SK-N-SH (cell line): ENCODE data around the gene GALM. TPM values are rescaled to one million over a fixed set of nuclear protein-coding genes. Genes with fewer than 3 reads are reported as not detected.
"Not testable (repeated sequence)": the region's sequence is repeated elsewhere in the genome, so short reads cannot be mapped to it uniquely, and the experiment has no call there.

Experiments
- CTCF ChIA-PET: fragments of 300-600, 350-600 bp; formaldehyde crosslinking; extraction: SDS; loops from one replicate; lab custom pipeline; 2021; lab: Yijun Ruan, JAX
- POLR2A ChIA-PET: fragments of 350-600 bp; sonication (Branson Sonifier 250); formaldehyde crosslinking; extraction: SDS; loops from one replicate; lab custom pipeline; 2020; ENCODE audit warnings: antibody characterized with exemption, inconsistent platforms; lab: Yijun Ruan, JAX
- DNase-seq: peaks from one replicate; pipeline ENCODE4 v3.0.0; 2012
- H2AFZ ChIP-seq: fragments of 200-600 bp; sonication (generic); 2 replicates; pipeline ENCODE4 v1.8.1; 2016; ENCODE audit warnings: antibody characterized with exemption, mild to moderate bottlenecking, low read depth
- H3F3A ChIP-seq: fragments of 200-600 bp; sonication (generic); replicated peaks from 2 replicates; pipeline ENCODE3; 2016; ENCODE audit warnings: antibody characterized with exemption, mild to moderate bottlenecking; ENCODE audit not compliant: insufficient read depth
- H3K27ac ChIP-seq, 2 experiments: fragments of 200-500 bp in 1 of 2; fragments of 200-600 bp in 1 of 2; sonication (Bioruptor generic) in 1 of 2; sonication (generic), shearing (Covaris generic) in 1 of 2; 2 replicates each; pipeline versions ENCODE4 v1.5.1 to v1.6.1; 2014 to 2016; ENCODE audit warnings: low read depth in 2 of 2, inconsistent platforms in 1 of 2, low read length in 1 of 2, mild to moderate bottlenecking in 1 of 2, mixed read lengths in 1 of 2
- H3K27me3 ChIP-seq: fragments of 200-600 bp; sonication (generic), shearing (Covaris generic); 2 replicates; pipeline ENCODE4 v1.6.1; 2016; ENCODE audit warnings: mixed run types; ENCODE audit not compliant: insufficient read depth
- H3K36me3 ChIP-seq, 2 experiments: fragments of 200-500 bp in 1 of 2; fragments of 200-600 bp in 1 of 2; sonication (Bioruptor generic) in 1 of 2; sonication (generic) in 1 of 2; replicated peaks in 1 of 2; 2 replicates each; pipeline versions ENCODE3 to v1.5.1; 2014 to 2016; ENCODE audit warnings: low read length in 1 of 2, mild to moderate bottlenecking in 1 of 2; ENCODE audit not compliant: insufficient read depth in 2 of 2, control insufficient read depth in 1 of 2
- H3K4me1 ChIP-seq, 2 experiments: fragments of 200-500 bp in 1 of 2; fragments of 200-600 bp in 1 of 2; sonication (Bioruptor generic) in 1 of 2; sonication (generic), shearing (Covaris generic) in 1 of 2; 2 replicates each; pipeline versions ENCODE4 v1.5.1 to v1.6.1; 2014 to 2016; ENCODE audit warnings: low read depth in 1 of 2, low read length in 1 of 2, mixed run types in 1 of 2; ENCODE audit not compliant: insufficient read depth in 2 of 2, control insufficient read depth in 1 of 2
- H3K4me2 ChIP-seq: fragments of 200-600 bp; sonication (generic), shearing (Covaris generic); 2 replicates; pipeline ENCODE4 v1.6.1; 2017; ENCODE audit warnings: mixed run types
- H3K4me3 ChIP-seq, 2 experiments: fragments of 200-500 bp in 1 of 2; fragments of 200-600 bp in 1 of 2; sonication (Bioruptor generic) in 1 of 2; sonication (generic), shearing (Covaris generic) in 1 of 2; 2 replicates each; pipeline versions ENCODE4 v1.5.1 to v1.8.1; 2014 to 2016; ENCODE audit warnings: low read depth in 2 of 2, inconsistent platforms in 1 of 2, low read length in 1 of 2, mild to moderate bottlenecking in 1 of 2, mixed read lengths in 1 of 2, moderate library complexity in 1 of 2
- H3K79me2 ChIP-seq: fragments of 200-600 bp; sonication (generic); 2 replicates; pipeline ENCODE4 v1.8.1; 2017; ENCODE audit warnings: mild to moderate bottlenecking; ENCODE audit not compliant: insufficient read depth
- H3K9ac ChIP-seq: fragments of 200-600 bp; sonication (generic); 2 replicates; pipeline ENCODE4 v1.6.1; 2017; ENCODE audit warnings: mixed run types
- H3K9me2 ChIP-seq: fragments of 200-600 bp; sonication (generic); 2 replicates; pipeline ENCODE4 v1.6.1; 2017; ENCODE audit warnings: mixed run types
- H3K9me3 ChIP-seq: fragments of 200-600 bp; sonication (generic); 2 replicates; pipeline ENCODE4 v1.6.1; 2017; ENCODE audit warnings: mixed run types, mild to moderate bottlenecking, moderate library complexity
- H4K20me1 ChIP-seq: fragments of 200-600 bp; sonication (generic); 2 replicates; pipeline ENCODE4 v1.6.1; 2017; ENCODE audit warnings: mild to moderate bottlenecking, mixed run types; ENCODE audit not compliant: insufficient read depth
- CHD2 ChIP-seq: fragments of 150-350 bp; IDR thresholded peaks from 2 replicates; pipeline ENCODE4 v1.6.1; 2018; ENCODE audit warnings: low read length; ENCODE audit not compliant: partially characterized antibody
- ELF1 ChIP-seq: IDR thresholded peaks from 2 replicates; pipeline ENCODE4 v1.4.0; 2012
- EP300 ChIP-seq, 2 experiments: IDR thresholded peaks; 2 replicates each; pipeline versions ENCODE4 v1.4.0 to v1.6.1; 2012; ENCODE audit warnings: borderline replicate concordance in 1 of 2, low read depth in 1 of 2, low read length in 1 of 2
- FOSL2 ChIP-seq: IDR thresholded peaks from 2 replicates; pipeline ENCODE4 v1.4.0; 2012; ENCODE audit warnings: low read depth, mild to moderate bottlenecking, moderate library complexity, borderline replicate concordance
- GATA2 ChIP-seq: sonication (generic); formaldehyde crosslinking; IDR thresholded peaks from 2 replicates; pipeline ENCODE4 v1.5.0; 2020; ENCODE audit warnings: mild to moderate bottlenecking, missing genetic modification reagents
- NFIC ChIP-seq: IDR thresholded peaks from 2 replicates; pipeline ENCODE4 v1.4.0; 2012; ENCODE audit warnings: borderline replicate concordance
- RAD21 ChIP-seq: IDR thresholded peaks from 2 replicates; pipeline ENCODE4 v1.6.1; 2012; ENCODE audit warnings: mild to moderate bottlenecking, low read length
- RCOR1 ChIP-seq: fragments of 150-350 bp; IDR thresholded peaks from 2 replicates; pipeline ENCODE4 v1.6.1; 2017; ENCODE audit warnings: antibody characterized with exemption, low read length
- SMC3 ChIP-seq: IDR thresholded peaks from 2 replicates; pipeline ENCODE4 v1.6.1; 2012; ENCODE audit warnings: low read depth, low read length, improper control_type of control experiment
- TEAD4 ChIP-seq: IDR thresholded peaks from 2 replicates; pipeline ENCODE4 v1.4.0; 2012; ENCODE audit warnings: mild to moderate bottlenecking, borderline replicate concordance; ENCODE audit not compliant: insufficient read depth
- YY1 ChIP-seq: IDR thresholded peaks from 2 replicates; pipeline ENCODE4 v1.4.0; 2012; ENCODE audit warnings: low read depth, mild to moderate bottlenecking
- WGBS: methylation state at CpG from one replicate; pipeline ENCODE4 v1.1.6; 2017; ENCODE audit warnings: low lambda C conversion rate; 5-methylcytosine and 5-hydroxymethylcytosine counted together
- polyA plus RNA-seq, 3 experiments: library from polyadenylated mRNA; depleted of rRNA; stranded (reverse); fragments of >200 nt; gene quantifications; 2 replicates each; pipeline ENCODE4 v1.2.3, GENCODE V29; 2012
- TF ChIP-seq, protein P1 (sequence below): fragments of 150-350 bp; IDR thresholded peaks from 2 replicates; pipeline ENCODE4 v1.6.1; 2017; ENCODE audit warnings: antibody characterized with exemption, low read length, low read depth, borderline replicate concordance
- TF ChIP-seq, protein P2 (sequence below): IDR thresholded peaks from 2 replicates; pipeline ENCODE4 v1.4.0; 2012; ENCODE audit warnings: low read depth
- TF ChIP-seq, protein P3 (sequence below): fragments of 200-600 bp; sonication (generic); IDR thresholded peaks from 2 replicates; pipeline ENCODE4 v1.6.1; 2017; ENCODE audit warnings: antibody characterized with exemption, mild to moderate bottlenecking, moderate library complexity
- TF ChIP-seq, protein P4 (sequence below): fragments of 150-350 bp; IDR thresholded peaks from 2 replicates; pipeline ENCODE4 v1.6.1; 2016; ENCODE audit warnings: mild to moderate bottlenecking, low read depth, low read length

Gene GALM
- polyA plus RNA-seq, 1 of the 3 experiments (the other 2 are of a cell fraction) = 17.9 TPM

DNA sequence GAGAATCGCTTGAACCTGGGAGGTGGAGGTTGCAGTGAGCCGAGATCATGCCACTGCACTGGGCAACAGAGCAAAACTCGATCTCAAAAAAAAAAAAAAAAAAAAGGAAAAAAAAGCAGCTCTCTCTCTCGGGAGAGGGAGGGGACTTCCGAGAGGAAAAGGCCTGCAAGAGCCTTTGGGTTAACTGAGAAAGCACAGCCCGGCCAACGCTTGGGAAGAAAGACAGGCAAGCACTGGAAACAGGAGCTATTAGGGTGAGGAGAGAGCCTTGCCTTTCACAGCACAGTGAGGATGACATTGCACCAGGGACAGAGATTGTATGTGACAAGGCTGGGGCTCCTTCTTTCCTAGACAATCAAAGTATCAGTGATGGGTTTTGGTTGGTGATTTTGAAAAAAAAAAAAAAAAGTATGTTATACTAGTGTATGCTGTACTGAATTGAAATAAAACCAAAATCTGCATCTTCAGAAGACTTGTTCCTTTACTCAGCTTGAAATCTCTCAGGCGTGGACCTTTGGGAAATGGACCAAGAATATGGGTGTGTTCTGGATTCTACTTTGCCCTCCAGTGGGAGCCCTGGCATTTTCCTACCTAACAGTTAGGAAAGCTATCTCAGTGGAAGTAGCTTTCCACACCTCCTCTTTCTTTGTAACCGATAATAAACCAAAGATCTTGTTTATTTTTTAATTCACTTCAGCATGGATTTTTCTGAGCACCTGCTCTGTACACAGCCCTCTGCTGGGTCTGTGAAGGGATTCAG is 68.6 kb downstream of the GALM start:
- no peaks in the 10 kb centered on the region for H4K20me1 ChIP-seq
- no peak overlapping the region for H2AFZ ChIP-seq
- no peak overlapping the region for H3K27ac ChIP-seq
- H3K4me2 ChIP-seq = no peak overlapping the region
- ChIA-PET CTCF (interaction anchor here (0.7 to 3.0 kb wide), 9 partner anchors 9 to 201 kb away, joined by 3 to 19 read pairs (median 5); partner anchors contain the start of gene HNRNPLL), POLR2A (interaction anchor here (0.6 to 2.1 kb wide), 4 partner anchors 12 to 133 kb away, joined by 3 to 17 read pairs (median 3); partner anchors contain the start of gene SRSF7)
- no peak for DNase-seq
- no peaks in the 10 kb centered on the region for H3K27me3 ChIP-seq
- peaks cover 20 to 40% of the 10 kb centered on the region in 2 experiments for H3K36me3 ChIP-seq
- WGBS = 93% methylated on average over 9 of the region's 9 CpGs
- H3K9me2 ChIP-seq = no peaks in the 10 kb centered on the region
- TF ChIP-seq RCOR1 (no peak), NFIC (no peak), GATA2 (CRISPR knock-in tag) (no peak), RAD21 (no peak)
- no peak overlapping the region for H3K9ac ChIP-seq
- H3K4me3 ChIP-seq = no peak overlapping the region
- H3K4me1 ChIP-seq = no peaks in the 10 kb centered on the region; a peak in 1 of 4 replicates
- peaks cover 6% of the 10 kb centered on the region for H3F3A ChIP-seq
- peaks cover 14% of the 10 kb centered on the region; the same call in 1 of the 2 replicates for H3K79me2 ChIP-seq
- no peaks in the 10 kb centered on the region for H3K9me3 ChIP-seq

DNA sequence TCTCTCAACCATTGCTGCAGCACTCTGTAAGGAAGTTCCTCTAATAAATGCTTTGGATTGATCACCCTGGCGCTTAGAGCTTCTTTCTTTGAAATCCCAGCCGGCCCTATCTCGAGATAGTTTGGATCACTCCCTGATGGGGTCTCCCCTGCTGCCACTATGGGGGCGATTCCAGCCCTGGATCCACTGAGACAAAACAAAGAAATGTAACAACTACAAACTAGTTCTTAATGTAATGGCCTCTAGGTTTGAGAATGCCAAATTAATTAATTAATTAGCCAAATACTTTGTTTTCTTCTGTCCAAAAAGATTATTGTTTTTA is 70.0 kb downstream of the GALM start:
- no peaks in the 10 kb centered on the region for H3K27me3 ChIP-seq
- no peak overlapping the region for H2AFZ ChIP-seq
- no peak overlapping the region for H3K4me3 ChIP-seq
- peaks cover 15% of the 10 kb centered on the region for H3F3A ChIP-seq
- TF ChIP-seq, protein P1, sequence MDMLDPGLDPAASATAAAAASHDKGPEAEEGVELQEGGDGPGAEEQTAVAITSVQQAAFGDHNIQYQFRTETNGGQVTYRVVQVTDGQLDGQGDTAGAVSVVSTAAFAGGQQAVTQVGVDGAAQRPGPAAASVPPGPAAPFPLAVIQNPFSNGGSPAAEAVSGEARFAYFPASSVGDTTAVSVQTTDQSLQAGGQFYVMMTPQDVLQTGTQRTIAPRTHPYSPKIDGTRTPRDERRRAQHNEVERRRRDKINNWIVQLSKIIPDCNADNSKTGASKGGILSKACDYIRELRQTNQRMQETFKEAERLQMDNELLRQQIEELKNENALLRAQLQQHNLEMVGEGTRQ = no peak
- TF ChIP-seq CHD2 = no peak
- TF ChIP-seq, protein P2, sequence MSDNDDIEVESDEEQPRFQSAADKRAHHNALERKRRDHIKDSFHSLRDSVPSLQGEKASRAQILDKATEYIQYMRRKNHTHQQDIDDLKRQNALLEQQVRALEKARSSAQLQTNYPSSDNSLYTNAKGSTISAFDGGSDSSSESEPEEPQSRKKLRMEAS = no peak
- TF ChIP-seq, protein P3, sequence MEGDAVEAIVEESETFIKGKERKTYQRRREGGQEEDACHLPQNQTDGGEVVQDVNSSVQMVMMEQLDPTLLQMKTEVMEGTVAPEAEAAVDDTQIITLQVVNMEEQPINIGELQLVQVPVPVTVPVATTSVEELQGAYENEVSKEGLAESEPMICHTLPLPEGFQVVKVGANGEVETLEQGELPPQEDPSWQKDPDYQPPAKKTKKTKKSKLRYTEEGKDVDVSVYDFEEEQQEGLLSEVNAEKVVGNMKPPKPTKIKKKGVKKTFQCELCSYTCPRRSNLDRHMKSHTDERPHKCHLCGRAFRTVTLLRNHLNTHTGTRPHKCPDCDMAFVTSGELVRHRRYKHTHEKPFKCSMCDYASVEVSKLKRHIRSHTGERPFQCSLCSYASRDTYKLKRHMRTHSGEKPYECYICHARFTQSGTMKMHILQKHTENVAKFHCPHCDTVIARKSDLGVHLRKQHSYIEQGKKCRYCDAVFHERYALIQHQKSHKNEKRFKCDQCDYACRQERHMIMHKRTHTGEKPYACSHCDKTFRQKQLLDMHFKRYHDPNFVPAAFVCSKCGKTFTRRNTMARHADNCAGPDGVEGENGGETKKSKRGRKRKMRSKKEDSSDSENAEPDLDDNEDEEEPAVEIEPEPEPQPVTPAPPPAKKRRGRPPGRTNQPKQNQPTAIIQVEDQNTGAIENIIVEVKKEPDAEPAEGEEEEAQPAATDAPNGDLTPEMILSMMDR = no peak
- TF ChIP-seq YY1 = no peak
- no peak for TF ChIP-seq SMC3
- TF ChIP-seq RAD21 = no peak
- no peak for TF ChIP-seq EP300 (IDR thresholded peaks at IDR 0.05; ENCODE audit: borderline replicate concordance in 1 of 2, low read depth in 1 of 2, low read length in 1 of 2)
- TF ChIP-seq TEAD4 = no peak
- no peak for TF ChIP-seq ELF1
- TF ChIP-seq, protein P4, sequence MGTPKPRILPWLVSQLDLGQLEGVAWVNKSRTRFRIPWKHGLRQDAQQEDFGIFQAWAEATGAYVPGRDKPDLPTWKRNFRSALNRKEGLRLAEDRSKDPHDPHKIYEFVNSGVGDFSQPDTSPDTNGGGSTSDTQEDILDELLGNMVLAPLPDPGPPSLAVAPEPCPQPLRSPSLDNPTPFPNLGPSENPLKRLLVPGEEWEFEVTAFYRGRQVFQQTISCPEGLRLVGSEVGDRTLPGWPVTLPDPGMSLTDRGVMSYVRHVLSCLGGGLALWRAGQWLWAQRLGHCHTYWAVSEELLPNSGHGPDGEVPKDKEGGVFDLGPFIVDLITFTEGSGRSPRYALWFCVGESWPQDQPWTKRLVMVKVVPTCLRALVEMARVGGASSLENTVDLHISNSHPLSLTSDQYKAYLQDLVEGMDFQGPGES = no peak
- TF ChIP-seq FOSL2 = no peak
- DNase-seq = no peak
- ChIA-PET POLR2A (no interaction called here), CTCF (interaction anchor here (1.5 to 3.0 kb wide), 4 partner anchors 10 to 189 kb away, joined by 4 to 15 read pairs (median 4); partner anchors contain the start of gene HNRNPLL)
- H3K36me3 ChIP-seq = peaks cover 23 to 53% of the 10 kb centered on the region in 2 experiments
- H4K20me1 ChIP-seq = peaks cover 6% of the 10 kb centered on the region
- no peak overlapping the region for H3K9ac ChIP-seq
- H3K79me2 ChIP-seq = peaks cover 29% of the 10 kb centered on the region
- no peaks in the 10 kb centered on the region; a peak in 1 of 4 replicates for H3K4me1 ChIP-seq
- H3K9me2 ChIP-seq = no peaks in the 10 kb centered on the region
- 73% methylated on average over 4 of the region's 4 CpGs for WGBS
- no peak overlapping the region for H3K4me2 ChIP-seq
- H3K27ac ChIP-seq = no peak overlapping the region
- H3K9me3 ChIP-seq = no peaks in the 10 kb centered on the region

DNA sequence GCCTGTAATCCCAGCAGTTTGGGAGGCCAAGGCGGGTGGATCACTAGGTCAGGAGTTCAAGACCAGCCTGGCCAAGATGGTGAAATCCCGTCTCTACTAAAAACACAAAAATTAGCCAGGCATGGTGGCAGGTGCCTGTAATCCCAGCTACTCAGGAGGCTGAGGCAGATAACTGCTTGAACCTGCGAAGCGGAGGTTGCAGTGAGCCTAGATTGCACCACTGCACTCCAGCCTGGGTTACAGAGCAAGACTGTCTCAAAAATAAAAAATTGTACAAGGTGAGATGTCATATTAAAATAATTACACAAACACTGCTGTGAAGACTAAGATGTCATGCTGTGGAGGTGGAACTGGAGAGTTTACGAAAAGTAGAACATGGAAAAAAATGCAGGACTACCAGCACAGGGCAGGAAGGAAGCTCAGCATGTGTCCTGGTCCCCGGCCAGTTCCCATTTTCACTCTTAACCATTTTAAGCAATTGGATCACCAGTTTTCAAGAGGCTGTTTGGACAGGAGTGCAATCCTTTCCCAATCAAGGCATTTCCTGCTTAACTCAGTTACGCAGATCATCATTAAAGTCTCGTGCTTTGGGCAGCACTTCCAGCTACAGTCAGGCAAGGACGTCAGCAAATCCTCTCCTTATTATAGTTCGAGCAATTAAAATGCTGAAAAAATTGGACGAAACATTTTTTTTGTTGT is 71.2 kb downstream of the GALM start:
- H3K36me3 ChIP-seq = peaks cover 25 to 65% of the 10 kb centered on the region in 2 experiments
- not testable (repeated sequence) for H3K4me3 ChIP-seq, H3K27me3 ChIP-seq, H3K4me2 ChIP-seq, DNase-seq, H3K9me2 ChIP-seq, H3K9ac ChIP-seq, H3K27ac ChIP-seq, H3K9me3 ChIP-seq, H3K4me1 ChIP-seq, H2AFZ ChIP-seq
- WGBS = 93% methylated on average over 11 of the region's 11 CpGs
- ChIA-PET CTCF (interaction anchor here (1.0 to 4.9 kb wide), 6 partner anchors 11 to 421 kb away, joined by 3 to 39 read pairs (median 5); no protein-coding TSS in a partner anchor), POLR2A (interaction anchor here (1.2 to 1.9 kb wide), 2 partner anchors 11 to 14 kb away, joined by 4 to 12 read pairs; partner anchors contain the start of gene SRSF7)
- peaks cover 17% of the 10 kb centered on the region for H4K20me1 ChIP-seq
- peaks cover 27% of the 10 kb centered on the region for H3F3A ChIP-seq
- H3K79me2 ChIP-seq = peaks cover 40% of the 10 kb centered on the region
